ENCODE measurements around the gene RAB36. TPM values are rescaled to one million over a fixed set of nuclear protein-coding genes. Genes with fewer than 3 reads are reported as not detected.

Gene RAB36
- total RNA-seq, 2 experiments from 2014 or later: 0.41 to 3.0 TPM

- H3K27ac ChIP-seq (ENCODE audit: low read depth, low read length, poor library complexity, severe bottlenecking): peak overlapping the region; percentile 78
- POLR2A ChIA-PET: interaction anchor here (0.6 to 4.0 kb wide), 6 partner anchors 13 to 198 kb away, joined by 3 to 17 read pairs (median 4); no protein-coding TSS in a partner anchor
Observed at GRCh38 chr22:23140385-23140784, 4.9 kb upstream of the RAB36 start.

GRCh38 chr22:23142546-23143105 is 2.7 kb upstream of the RAB36 start:
- ChIA-PET CTCF (ENCODE audit: unreplicated experiment) (no interaction called here), POLR2A (interaction anchor here (0.7 to 0.9 kb wide), 3 partner anchors 11 to 379 kb away, joined by 4 to 7 read pairs (median 5); no protein-coding TSS in a partner anchor)
- Histone ChIP-seq H4K20me1 (ENCODE audit: insufficient read depth, low read length) (no peaks in the 10 kb centered on the region), H3K4me1 (ENCODE audit: insufficient read depth, low read length, poor library complexity, severe bottlenecking) (peaks cover 80% of the 10 kb centered on the region), H3K27ac (ENCODE audit: low read depth, low read length, poor library complexity, severe bottlenecking) (peak overlapping the region; percentile 78), H3K9me2 (ENCODE audit: insufficient read depth, low read length) (no peaks in the 10 kb centered on the region), H3K4me3 (ENCODE audit: low read depth, low read length, poor library complexity, severe bottlenecking) (peak overlapping the region; percentile 67), H3K4me2 (ENCODE audit: low read length) (peak overlapping the region; percentile 98), H3K36me3 (ENCODE audit: insufficient read depth, low read length) (no peaks in the 10 kb centered on the region), H2AFZ (ENCODE audit: low read length) (peak overlapping the region; percentile 58; the same call in 1 of the 2 replicates), H3K9me3 (ENCODE audit: low read length) (no peaks in the 10 kb centered on the region), H3K79me2 (ENCODE audit: insufficient read depth, low read depth, low read length) (no peaks in the 10 kb centered on the region)
- no TSS peak for BruUV-seq (replicated peaks)
- TF ChIP-seq EZH2phosphoT487 (IDR thresholded peaks at IDR 0.05; ENCODE audit: borderline replicate concordance, low read depth, low read length): no peak
- DNase-seq (ENCODE audit: low spot score): no peak
- intact Hi-C loops (cut with micrococcal nuclease; ENCODE audit: unreplicated experiment): no loop called here

More at GRCh38 chr22:23140385-23140784, 4.9 kb upstream of the RAB36 start:
- intact Hi-C loops (cut with micrococcal nuclease; ENCODE audit: unreplicated experiment): no loop called here
- H3K9me3 ChIP-seq (ENCODE audit: low read length): no peaks in the 10 kb centered on the region
- H2AFZ ChIP-seq (ENCODE audit: low read length): no peak overlapping the region; the same call in 1 of the 2 replicates
- BruUV-seq (replicated peaks): no TSS peak
- H3K4me2 ChIP-seq (ENCODE audit: low read length): peak overlapping the region; percentile 98
- CTCF ChIA-PET (ENCODE audit: unreplicated experiment): interaction anchor here (0.5 kb wide), 1 partner anchor 26 kb away, joined by 3 read pairs; no protein-coding TSS in a partner anchor
- no peak overlapping the region for H3K4me3 ChIP-seq (ENCODE audit: low read depth, low read length, poor library complexity, severe bottlenecking)
- H3K36me3 ChIP-seq (ENCODE audit: insufficient read depth, low read length): no peaks in the 10 kb centered on the region
- H3K9me2 ChIP-seq (ENCODE audit: insufficient read depth, low read length): no peaks in the 10 kb centered on the region
- peaks cover 87% of the 10 kb centered on the region for H3K4me1 ChIP-seq (ENCODE audit: insufficient read depth, low read length, poor library complexity, severe bottlenecking)
- no peak for TF ChIP-seq CTCF (conservative IDR thresholded peaks at IDR 0.05; ENCODE audit: low read length)
- no peak for TF ChIP-seq EZH2phosphoT487 (IDR thresholded peaks at IDR 0.05; ENCODE audit: borderline replicate concordance, low read depth, low read length)
- no peaks in the 10 kb centered on the region for H3K79me2 ChIP-seq (ENCODE audit: insufficient read depth, low read depth, low read length)
- H4K20me1 ChIP-seq (ENCODE audit: insufficient read depth, low read length): no peaks in the 10 kb centered on the region
- DNase-seq (ENCODE audit: low spot score): no peak

- H3K27ac ChIP-seq (ENCODE audit: low read depth, low read length, poor library complexity, severe bottlenecking): no peak overlapping the region
- H3K4me2 ChIP-seq (ENCODE audit: low read length): no peak overlapping the region
- TF ChIP-seq EZH2phosphoT487 (IDR thresholded peaks at IDR 0.05; ENCODE audit: borderline replicate concordance, low read depth, low read length) (no peak), CTCF (conservative IDR thresholded peaks at IDR 0.05; ENCODE audit: low read length) (no peak)
- peaks cover 75% of the 10 kb centered on the region for H3K4me1 ChIP-seq (ENCODE audit: insufficient read depth, low read length, poor library complexity, severe bottlenecking)
- no peak overlapping the region for H2AFZ ChIP-seq (ENCODE audit: low read length)
- POLR2A ChIA-PET: no interaction called here
- H3K36me3 ChIP-seq (ENCODE audit: insufficient read depth, low read length): no peaks in the 10 kb centered on the region
- CTCF ChIA-PET (ENCODE audit: unreplicated experiment): no interaction called here
- intact Hi-C loops (cut with micrococcal nuclease; ENCODE audit: unreplicated experiment): no loop called here
- no peaks in the 10 kb centered on the region for H3K9me2 ChIP-seq (ENCODE audit: insufficient read depth, low read length)
- H4K20me1 ChIP-seq (ENCODE audit: insufficient read depth, low read length): no peaks in the 10 kb centered on the region
- H3K9me3 ChIP-seq (ENCODE audit: low read length): no peaks in the 10 kb centered on the region
- no peak overlapping the region for H3K4me3 ChIP-seq (ENCODE audit: low read depth, low read length, poor library complexity, severe bottlenecking)
- no peaks in the 10 kb centered on the region for H3K79me2 ChIP-seq (ENCODE audit: insufficient read depth, low read depth, low read length)
- no TSS peak for BruUV-seq (replicated peaks)
- DNase-seq (ENCODE audit: low spot score): no peak
Observed at GRCh38 chr22:23143119-23143518, 2.2 kb upstream of the RAB36 start.
